Stomach (tissue), 9 donors: Measurements from ENCODE around the gene RIC1. TPM values are rescaled to one million over a fixed set of nuclear protein-coding genes. Genes with fewer than 3 reads are reported as not detected.

Experiments
- DNase-seq, 2 donors: peaks; one replicate each; pipeline versions ENCODE4 v3.0.0 to v3.0.0-alpha.2; 2013 to 2019
- H3K27ac ChIP-seq, 5 donors: fragments of 200-600 bp in 4 of 5; sonication (generic) in 4 of 5; one replicate each; pipeline ENCODE4 v1.5.1; 2013 to 2019; ENCODE audit warnings: mild to moderate bottlenecking in 1 of 5, moderate library complexity in 1 of 5
- H3K27me3 ChIP-seq, 3 donors: fragments of 200-600 bp; sonication (generic); one replicate each; pipeline ENCODE4 v1.5.1; 2017 to 2019; ENCODE audit warnings: mixed run types in 1 of 3
- H3K36me3 ChIP-seq, 4 donors: fragments of 200-600 bp; sonication (generic); 1 replicate in 3 of 4; 2 replicates in 1 of 4; pipeline ENCODE4 v1.5.1; 2016 to 2019
- H3K4me1 ChIP-seq, 4 donors: fragments of 200-600 bp; sonication (generic); one replicate each; pipeline ENCODE4 v1.5.1; 2016 to 2019
- H3K4me3 ChIP-seq, 4 donors: fragments of 200-600 bp; sonication (generic) in 3 of 4; one replicate each; pipeline ENCODE4 v1.5.1; 2016 to 2019; ENCODE audit warnings: mild to moderate bottlenecking in 1 of 4
- H3K9me3 ChIP-seq, 4 donors: fragments of 200-600 bp; sonication (generic); one replicate each; pipeline ENCODE4 v1.5.1; 2016 to 2019
- EP300 ChIP-seq: sonication (generic); formaldehyde crosslinking; IDR thresholded peaks from one replicate; pipeline ENCODE4 v1.6.1; 2017; ENCODE audit warnings: antibody characterized with exemption
- POLR2A ChIP-seq, 4 donors: fragments of 450-650 bp; IDR thresholded peaks; one replicate each; pipeline ENCODE4 v1.6.1; 2016; ENCODE audit warnings: antibody characterized with exemption in 4 of 4, control low read depth in 2 of 4, mild to moderate bottlenecking in 1 of 4, moderate library complexity in 1 of 4
- POLR2AphosphoS5 ChIP-seq, 3 donors: sonication (generic); formaldehyde crosslinking; IDR thresholded peaks; one replicate each; pipeline ENCODE4 v1.6.1; 2016; ENCODE audit warnings: antibody characterized with exemption in 3 of 3
- WGBS, 5 donors: extraction: QIAGEN DNeasy Blood & Tissue Kit in 3 of 5; methylation state at CpG; one replicate each; pipeline versions ENCODE4 v1.1.5 to v1.1.7; 2013 to 2018; 5-methylcytosine and 5-hydroxymethylcytosine counted together
- intact Hi-C: fragments of 100-400 bp; cut with DNase I; formaldehyde crosslinking; loops from one replicate; pipeline ENCODE4 v1.15.1; 2023; ENCODE audit warnings: low total_unique reads
- polyA plus RNA-seq, 3 donors: library from polyadenylated mRNA; stranded (reverse); fragments of 200-250 nt; gene quantifications; one replicate each; pipeline ENCODE4 v1.2.3, GENCODE V29; 2013
- total RNA-seq, 5 donors: library from RNA; depleted of rRNA; stranded (reverse); fragments of >200 nt; gene quantifications; one replicate each; pipeline versions ENCODE4 v1.1.0 to v1.2.3, GENCODE V29; 2014 to 2016
- TF ChIP-seq, protein P1 (sequence below), 7 experiments: fragments of 450-650 bp in 4 of 7; fragments of 200-600 bp in 3 of 7; sonication (generic) in 3 of 7; IDR thresholded peaks; one replicate each; pipeline ENCODE4 v1.5.1; 2016 to 2019; ENCODE audit warnings: antibody characterized with exemption in 7 of 7, control low read depth in 2 of 7, mild to moderate bottlenecking in 1 of 7
- donor health status: healthy with polysubstance abuse.
- donor health status: Bipolar disorder and iron deficiency.
- donor health status: healthy.

Gene RIC1
- total and polyA plus RNA-seq, 8 donors: 3.2 to 67.9 (median 10.8) TPM

DNA sequence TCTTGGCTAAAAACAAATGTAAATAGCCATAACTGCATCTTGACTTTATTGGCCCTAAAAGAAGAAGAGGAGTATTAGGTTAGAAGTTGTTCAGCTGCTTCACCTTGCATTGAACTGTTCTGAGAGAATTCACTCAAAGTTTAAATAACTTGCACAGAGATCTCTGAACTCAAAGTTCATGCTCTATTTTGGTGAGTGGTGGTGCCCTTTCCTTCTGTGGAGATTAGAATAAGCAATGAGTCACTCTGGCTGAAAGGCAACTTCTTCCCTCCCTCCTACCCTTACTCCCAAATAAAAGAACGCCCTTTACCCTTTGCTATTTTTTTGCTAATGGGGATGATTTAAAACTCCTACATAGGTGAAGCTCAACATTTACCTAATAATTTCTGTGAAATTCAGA lies 155.1 kb downstream of the RIC1 start:
- H3K4me1 ChIP-seq: peaks cover 0 to 10% (median 0%) of the 10 kb centered on the region in 4 donors
- 65 to 89% (median 87%) methylated on average over 1 of the region's 1 CpG for WGBS, 5 donors
- H3K27me3 ChIP-seq: no peaks in the 10 kb centered on the region
- H3K27ac ChIP-seq: no peak overlapping the region
- intact Hi-C loops: no loop called here
- no peak overlapping the region for H3K4me3 ChIP-seq
- DNase-seq: no peak
- peaks cover 23 to 90% (median 70%) of the 10 kb centered on the region in 4 donors for H3K36me3 ChIP-seq
- TF ChIP-seq POLR2A (IDR thresholded peaks at IDR 0.05) (no peak), POLR2AphosphoS5 (IDR thresholded peaks at IDR 0.05) (no peak)
- H3K9me3 ChIP-seq: peaks cover 0 to 28% (median 11%) of the 10 kb centered on the region in 4 donors

DNA sequence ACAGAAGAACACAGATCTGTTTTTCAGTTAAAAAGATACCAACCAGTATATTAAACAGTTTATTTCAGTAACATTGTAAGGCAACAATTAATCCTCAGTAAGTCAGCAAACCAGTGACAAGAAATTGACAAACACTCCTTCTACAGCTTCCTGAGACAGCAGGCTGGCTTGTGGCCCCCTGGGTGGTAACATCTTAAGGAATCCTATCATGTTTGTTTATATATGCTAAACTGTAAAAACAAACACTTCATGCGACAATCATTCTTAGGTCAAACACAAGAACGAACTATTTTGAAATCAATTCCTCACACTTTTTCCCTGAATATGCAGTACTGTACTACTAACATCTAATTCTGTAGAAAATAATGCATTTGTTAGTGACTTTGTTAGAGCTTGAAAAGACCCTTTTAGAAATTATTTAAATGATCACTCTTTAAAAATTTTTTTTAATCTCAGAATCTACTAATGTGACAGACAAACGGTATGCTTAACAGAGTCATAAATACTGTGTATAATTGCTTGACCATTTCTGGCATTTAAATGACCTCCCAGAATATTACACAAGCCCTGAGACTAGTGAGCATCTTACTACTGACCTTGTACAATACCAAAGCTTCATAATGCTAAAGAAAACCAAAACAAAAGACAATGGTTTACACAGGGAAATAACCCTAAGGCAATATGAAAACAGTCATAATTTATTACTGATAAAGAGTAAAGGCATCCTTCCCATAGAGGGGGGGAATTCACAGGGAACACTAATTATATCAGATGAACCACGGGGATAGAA lies 155.8 kb downstream of the RIC1 start:
- Histone ChIP-seq H3K4me3 (no peak overlapping the region), H3K36me3 (peaks cover 16 to 87% (median 66%) of the 10 kb centered on the region in 4 donors), H3K27ac (no peak overlapping the region), H3K4me1 (peaks cover 0 to 10% (median 0%) of the 10 kb centered on the region in 4 donors), H3K9me3 (peaks cover 0 to 20% (median 8%) of the 10 kb centered on the region in 4 donors), H3K27me3 (no peaks in the 10 kb centered on the region)
- no peak for DNase-seq
- intact Hi-C loops: no loop called here
- no peak for TF ChIP-seq POLR2AphosphoS5 (IDR thresholded peaks at IDR 0.05)
- no peak for TF ChIP-seq EP300
- TF ChIP-seq, protein P1, sequence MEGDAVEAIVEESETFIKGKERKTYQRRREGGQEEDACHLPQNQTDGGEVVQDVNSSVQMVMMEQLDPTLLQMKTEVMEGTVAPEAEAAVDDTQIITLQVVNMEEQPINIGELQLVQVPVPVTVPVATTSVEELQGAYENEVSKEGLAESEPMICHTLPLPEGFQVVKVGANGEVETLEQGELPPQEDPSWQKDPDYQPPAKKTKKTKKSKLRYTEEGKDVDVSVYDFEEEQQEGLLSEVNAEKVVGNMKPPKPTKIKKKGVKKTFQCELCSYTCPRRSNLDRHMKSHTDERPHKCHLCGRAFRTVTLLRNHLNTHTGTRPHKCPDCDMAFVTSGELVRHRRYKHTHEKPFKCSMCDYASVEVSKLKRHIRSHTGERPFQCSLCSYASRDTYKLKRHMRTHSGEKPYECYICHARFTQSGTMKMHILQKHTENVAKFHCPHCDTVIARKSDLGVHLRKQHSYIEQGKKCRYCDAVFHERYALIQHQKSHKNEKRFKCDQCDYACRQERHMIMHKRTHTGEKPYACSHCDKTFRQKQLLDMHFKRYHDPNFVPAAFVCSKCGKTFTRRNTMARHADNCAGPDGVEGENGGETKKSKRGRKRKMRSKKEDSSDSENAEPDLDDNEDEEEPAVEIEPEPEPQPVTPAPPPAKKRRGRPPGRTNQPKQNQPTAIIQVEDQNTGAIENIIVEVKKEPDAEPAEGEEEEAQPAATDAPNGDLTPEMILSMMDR (IDR thresholded peaks at IDR 0.05): no peak
- TF ChIP-seq POLR2A (IDR thresholded peaks at IDR 0.05): no peak
- 52 to 76% (median 69%) methylated on average over 4 of the region's 4 CpGs for WGBS, 5 donors

DNA sequence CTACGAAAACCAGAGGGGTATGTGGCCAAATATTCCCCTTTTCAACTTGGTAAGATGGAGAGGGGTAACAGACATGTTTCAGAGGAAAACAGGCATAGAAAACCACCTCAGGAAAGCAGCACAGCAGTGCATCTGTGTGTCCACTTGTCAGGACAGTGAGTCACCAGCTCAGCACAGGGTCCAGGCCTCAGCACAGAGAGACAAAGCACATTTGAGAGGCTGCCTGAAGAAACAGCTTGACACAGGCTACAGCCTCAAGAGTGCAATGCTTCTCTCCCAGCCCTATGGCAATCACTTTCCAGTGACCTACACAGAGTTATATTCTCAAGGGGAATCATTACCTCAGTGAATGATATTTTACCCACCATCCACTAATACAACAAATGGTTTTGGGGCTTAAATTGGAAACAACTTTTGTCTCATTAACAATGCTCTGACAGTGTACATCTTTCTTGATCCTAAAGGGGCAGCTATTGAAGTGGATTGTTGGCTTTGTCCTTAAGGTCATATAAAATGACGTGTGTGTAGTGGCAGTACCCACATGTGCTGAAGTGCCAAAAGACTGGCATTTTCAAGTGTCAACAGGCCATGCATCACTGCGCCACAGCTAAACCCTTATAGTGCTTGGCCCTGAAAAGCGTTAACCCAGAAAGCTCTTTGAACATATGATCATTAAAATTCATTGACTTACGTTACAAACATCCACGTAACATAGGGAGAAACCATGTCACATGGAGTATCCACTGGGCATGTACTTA lies 157.6 kb downstream of the RIC1 start:
- no peaks in the 10 kb centered on the region for H3K27me3 ChIP-seq
- no peak for TF ChIP-seq POLR2A (IDR thresholded peaks at IDR 0.05)
- no peak for TF ChIP-seq POLR2AphosphoS5 (IDR thresholded peaks at IDR 0.05)
- no peak for TF ChIP-seq EP300
- TF ChIP-seq, protein P1 (IDR thresholded peaks at IDR 0.05): no peak
- H3K4me3 ChIP-seq: no peak overlapping the region
- WGBS, 5 donors: 91 to 97% (median 95%) methylated on average over 6 of the region's 6 CpGs
- peaks cover 0 to 10% (median 0%) of the 10 kb centered on the region in 4 donors for H3K4me1 ChIP-seq
- peaks cover 0 to 11% (median 6%) of the 10 kb centered on the region in 4 donors for H3K9me3 ChIP-seq
- no peak for DNase-seq
- H3K36me3 ChIP-seq: peaks cover 6 to 81% (median 60%) of the 10 kb centered on the region in 4 donors
- H3K27ac ChIP-seq: no peak overlapping the region
- intact Hi-C loops: no loop called here

DNA sequence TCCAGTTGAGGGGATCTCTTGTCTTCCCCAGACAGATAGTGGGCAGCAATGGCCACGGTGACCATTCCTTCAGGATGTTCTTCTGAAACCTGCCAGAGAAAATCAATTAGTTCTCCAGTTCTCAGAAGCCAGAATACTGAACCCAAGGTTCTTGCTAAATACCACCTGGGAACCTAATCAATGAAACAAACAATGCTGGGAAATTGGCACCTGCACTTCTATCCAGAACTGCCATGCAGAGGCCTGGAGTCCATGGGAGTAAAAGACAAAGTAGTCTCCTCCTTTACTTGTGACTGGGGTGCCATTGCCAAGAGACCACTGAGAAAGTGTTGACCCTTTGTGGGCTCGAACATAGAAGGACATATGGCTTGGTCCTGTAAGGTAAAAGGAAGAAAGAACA lies 158.3 kb downstream of the RIC1 start:
- Histone ChIP-seq H3K27me3 (no peaks in the 10 kb centered on the region), H3K36me3 (peaks cover 6 to 74% (median 57%) of the 10 kb centered on the region in 4 donors), H3K27ac (no peak overlapping the region), H3K4me1 (peaks cover 0 to 10% (median 0%) of the 10 kb centered on the region in 4 donors), H3K4me3 (no peak overlapping the region), H3K9me3 (peaks cover 0 to 6% (median 4%) of the 10 kb centered on the region in 4 donors)
- DNase-seq: no peak
- intact Hi-C loops: no loop called here
- WGBS, 5 donors: 92 to 96% (median 95%) methylated on average over 2 of the region's 2 CpGs
- TF ChIP-seq POLR2AphosphoS5 (IDR thresholded peaks at IDR 0.05) (no peak), POLR2A (IDR thresholded peaks at IDR 0.05) (no peak), EP300 (no peak)
- TF ChIP-seq, protein P1 (IDR thresholded peaks at IDR 0.05): no peak
